OCI-LY1 (cell line): ENCODE data around the gene SERINC3.
"Not testable (repeated sequence)": the region's sequence is repeated elsewhere in the genome, so short reads cannot be mapped to it uniquely, and the experiment has no call there.

Experiments used
- CTCF ChIP-seq: fragments of 200-600 bp; sonication (generic), shearing (Covaris generic); IDR thresholded peaks from 2 replicates; pipeline ENCODE4 v1.5.1; 2017; ENCODE audit warnings: mild to moderate bottlenecking, antibody characterized with exemption, low read length, moderate library complexity, mixed read lengths
- EZH2 ChIP-seq: fragments of 200-600 bp; sonication (generic), shearing (Covaris generic); IDR thresholded peaks from 2 replicates; pipeline ENCODE4 v1.8.0; 2017; ENCODE audit warnings: borderline replicate concordance, mixed run types, mild to moderate bottlenecking, antibody characterized with exemption, low read length, moderate library complexity, mixed read lengths

GRCh38 chr20:44472283-44472682, 49.6 kb downstream of the SERINC3 start:
- TF ChIP-seq CTCF, EZH2: not testable (repeated sequence)
